B cell (primary cell): ENCODE measurements around the gene LUM. TPM values are rescaled to one million over a fixed set of nuclear protein-coding genes. Genes with fewer than 3 reads are reported as not detected.

Source experiments
- ATAC-seq: fragments of 200-7000 bp; cut with Tn5 transposase; one replicate; pipeline ENCODE4 v1.10.0; 2021; ENCODE audit warnings: low read depth, mild to moderate bottlenecking, moderate number of reproducible peaks, moderate library complexity
- CTCF ChIA-PET: fragments of 350-600 bp; sonication (Branson Sonifier 250); formaldehyde crosslinking; loops from one replicate; lab custom pipeline; 2021; ENCODE audit warnings: antibody characterized with exemption, inconsistent platforms; lab: Charles Lee
- POLR2A ChIA-PET: fragments of 350-600 bp; sonication (Branson Sonifier 250); formaldehyde crosslinking; loops from one replicate; lab custom pipeline; 2021; ENCODE audit warnings: antibody characterized with exemption; lab: Charles Lee
- DNase-seq: peaks from one replicate; pipeline ENCODE4 v3.0.0; 2013
- H2AFZ ChIP-seq: 2 replicates; pipeline ENCODE4 v1.6.1; 2012; ENCODE audit warnings: mild to moderate bottlenecking, low read depth, low read length; ENCODE audit not compliant: insufficient read depth, poor library complexity, severe bottlenecking
- H3K27ac ChIP-seq, 2 donors: 1 replicate in 1 of 2; 2 replicates in 1 of 2; pipeline ENCODE4 v1.5.1; 2012 to 2013; ENCODE audit warnings: low read length in 2 of 2, mild to moderate bottlenecking in 2 of 2, moderate library complexity in 1 of 2
- H3K27me3 ChIP-seq, 4 experiments: fragments of 200-600 bp in 1 of 4; sonication (generic) in 1 of 4; replicated peaks in 1 of 4; 1 replicate in 2 of 4; 2 replicates in 2 of 4; pipeline versions ENCODE4 v1.6.1 to v1.7.0; 2013 to 2016; ENCODE audit warnings: low read length in 3 of 4, mild to moderate bottlenecking in 2 of 4, mixed read lengths in 1 of 4, moderate library complexity in 1 of 4; ENCODE audit not compliant: insufficient read depth in 4 of 4, control insufficient read depth in 3 of 4; ENCODE audit errors: control extremely low read depth in 1 of 4
- H3K36me3 ChIP-seq, 2 experiments: replicated peaks in 1 of 2; 1 replicate in 1 of 2; 2 replicates in 1 of 2; pipeline versions ENCODE4 v1.6.1 to v1.7.1; 2013; ENCODE audit warnings: low read length in 1 of 2; ENCODE audit not compliant: insufficient read depth in 2 of 2, control insufficient read depth in 1 of 2; ENCODE audit errors: control extremely low read depth in 1 of 2, extremely low read depth in 1 of 2
- H3K4me1 ChIP-seq, 2 donors: fragments of 200-600 bp in 1 of 2; sonication (generic) in 1 of 2; 1 replicate in 1 of 2; 2 replicates in 1 of 2; pipeline versions ENCODE4 v1.5.1 to v1.6.1; 2013 to 2017; ENCODE audit warnings: low read length in 2 of 2; ENCODE audit not compliant: control insufficient read depth in 2 of 2, insufficient read depth in 2 of 2
- H3K4me2 ChIP-seq: replicated peaks from 2 replicates; pipeline ENCODE3; 2012; ENCODE audit warnings: mild to moderate bottlenecking, low read depth, low read length; ENCODE audit not compliant: poor library complexity, severe bottlenecking
- H3K4me3 ChIP-seq, 5 experiments: fragments of 200-600 bp in 1 of 5; sonication (generic) in 1 of 5; 1 replicate in 3 of 5; 2 replicates in 2 of 5; pipeline versions ENCODE4 v1.5.1 to v1.7.0; 2011 to 2016; ENCODE audit warnings: low read length in 4 of 5, mild to moderate bottlenecking in 4 of 5, low read depth in 2 of 5, control low read depth in 1 of 5, moderate library complexity in 1 of 5; ENCODE audit not compliant: insufficient read depth in 1 of 5; ENCODE audit errors: control extremely low read depth in 1 of 5, extremely low read depth in 1 of 5
- H3K79me2 ChIP-seq: fragments of 200-600 bp; sonication (generic); one replicate; pipeline ENCODE4 v1.6.0; 2016; ENCODE audit warnings: low read length; ENCODE audit not compliant: control insufficient read depth, insufficient read depth
- H3K9ac ChIP-seq: fragments of 200-600 bp; sonication (generic); 2 replicates; pipeline ENCODE4 v1.6.1; 2017; ENCODE audit warnings: mild to moderate bottlenecking, low read length, moderate library complexity
- H3K9me3 ChIP-seq, 3 donors: one replicate each; pipeline versions ENCODE4 v1.6.1 to v1.7.1; 2013; ENCODE audit warnings: low read length in 2 of 3; ENCODE audit not compliant: control insufficient read depth in 2 of 3, insufficient read depth in 1 of 3; ENCODE audit errors: control extremely low read depth in 1 of 3
- H4K20me1 ChIP-seq: 2 replicates; pipeline ENCODE4 v1.6.0; 2012; ENCODE audit warnings: mild to moderate bottlenecking, low read length; ENCODE audit not compliant: insufficient read depth, control insufficient read depth, poor library complexity, severe bottlenecking
- H3K27ac Mint-ChIP-seq: one replicate; pipeline ENCODE4 v1.8.0; 2021; ENCODE audit warnings: mixed read lengths
- H3K27me3 Mint-ChIP-seq: one replicate; pipeline ENCODE4 v1.8.0; 2021; ENCODE audit warnings: mixed read lengths
- H3K4me1 Mint-ChIP-seq: one replicate; pipeline ENCODE4 v1.8.0; 2021; ENCODE audit warnings: mixed read lengths
- H3K4me3 Mint-ChIP-seq: one replicate; pipeline ENCODE4 v1.8.0; 2021; ENCODE audit warnings: mixed read lengths
- H3K9me3 Mint-ChIP-seq: one replicate; pipeline ENCODE4 v1.8.0; 2022; ENCODE audit warnings: mixed read lengths; ENCODE audit not compliant: insufficient read depth
- EZH2 ChIP-seq: IDR thresholded peaks from 2 replicates; pipeline ENCODE4 v1.6.1; 2012; ENCODE audit warnings: borderline replicate concordance, low read depth, mild to moderate bottlenecking, moderate library complexity, low read length; ENCODE audit not compliant: insufficient read depth, poor library complexity, severe bottlenecking
- WGBS: methylation state at CpG from one replicate; pipeline ENCODE4 v1.1.5; 2013; ENCODE audit warnings: missing lambda C conversion rate; ENCODE audit not compliant: insufficient coverage; 5-methylcytosine and 5-hydroxymethylcytosine counted together
- intact Hi-C: fragments of 100-400 bp; cut with micrococcal nuclease; formaldehyde crosslinking; loops from one replicate; pipeline ENCODE4 v1.10.0; 2022
- polyA plus RNA-seq: library from polyadenylated mRNA; depleted of rRNA; stranded (reverse); fragments of >200 nt; gene quantifications from 2 replicates; pipeline ENCODE4 v1.2.3, GENCODE V29; 2012
- total RNA-seq, 2 donors: library from RNA; stranded (reverse); fragments of 120-200 nt in 1 of 2; gene quantifications; 1 replicate in 1 of 2; 2 replicates in 1 of 2; pipeline versions ENCODE4 v1.2.3 to v1.2.4, GENCODE V29; 2013 to 2022
- TF ChIP-seq, protein P1 (sequence below): fragments of 200-600 bp; IDR thresholded peaks from one replicate; pipeline ENCODE4 v1.8.0; 2022; ENCODE audit warnings: antibody characterized with exemption, mild to moderate bottlenecking

LUM gene
- total and polyA plus RNA-seq, 2 donors (not counting 1 experiment from before 2014, with no cell fraction given), result not detected

DNA sequence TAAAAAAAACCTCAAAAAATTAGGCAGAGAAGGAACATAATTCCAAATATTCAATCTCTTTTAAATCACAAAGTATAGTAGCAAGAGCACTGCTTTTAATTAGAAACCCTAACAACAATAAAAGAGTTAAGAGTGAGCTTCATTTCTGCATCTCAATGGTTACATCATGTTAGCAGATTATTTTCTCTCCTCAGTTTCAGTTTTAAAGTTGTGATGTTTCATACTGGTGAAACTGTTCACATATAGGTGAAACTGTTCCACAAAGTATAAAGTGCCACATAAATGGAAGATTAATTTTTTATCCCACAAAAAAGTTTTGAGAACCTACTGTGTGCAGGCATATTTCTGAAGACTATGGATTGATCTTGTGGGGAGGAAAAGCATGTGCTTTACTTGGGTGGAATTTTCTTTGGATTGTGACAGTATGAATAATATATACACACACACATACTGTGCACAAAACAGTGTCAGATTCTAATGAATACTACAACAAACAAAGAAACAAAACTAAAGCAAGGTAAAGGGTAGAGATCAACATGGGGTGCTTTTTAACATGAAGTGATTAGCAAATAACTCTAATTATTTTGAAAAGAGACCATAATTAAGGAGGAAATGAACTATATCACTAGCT is 17.1 kb downstream of the LUM start:
- Histone ChIP-seq H3K27me3 (no peaks in the 10 kb centered on the region), H3K4me2 (no peak overlapping the region)
- TF ChIP-seq EZH2, result no peak
- TF ChIP-seq, protein P1, sequence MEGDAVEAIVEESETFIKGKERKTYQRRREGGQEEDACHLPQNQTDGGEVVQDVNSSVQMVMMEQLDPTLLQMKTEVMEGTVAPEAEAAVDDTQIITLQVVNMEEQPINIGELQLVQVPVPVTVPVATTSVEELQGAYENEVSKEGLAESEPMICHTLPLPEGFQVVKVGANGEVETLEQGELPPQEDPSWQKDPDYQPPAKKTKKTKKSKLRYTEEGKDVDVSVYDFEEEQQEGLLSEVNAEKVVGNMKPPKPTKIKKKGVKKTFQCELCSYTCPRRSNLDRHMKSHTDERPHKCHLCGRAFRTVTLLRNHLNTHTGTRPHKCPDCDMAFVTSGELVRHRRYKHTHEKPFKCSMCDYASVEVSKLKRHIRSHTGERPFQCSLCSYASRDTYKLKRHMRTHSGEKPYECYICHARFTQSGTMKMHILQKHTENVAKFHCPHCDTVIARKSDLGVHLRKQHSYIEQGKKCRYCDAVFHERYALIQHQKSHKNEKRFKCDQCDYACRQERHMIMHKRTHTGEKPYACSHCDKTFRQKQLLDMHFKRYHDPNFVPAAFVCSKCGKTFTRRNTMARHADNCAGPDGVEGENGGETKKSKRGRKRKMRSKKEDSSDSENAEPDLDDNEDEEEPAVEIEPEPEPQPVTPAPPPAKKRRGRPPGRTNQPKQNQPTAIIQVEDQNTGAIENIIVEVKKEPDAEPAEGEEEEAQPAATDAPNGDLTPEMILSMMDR, result no peak

DNA sequence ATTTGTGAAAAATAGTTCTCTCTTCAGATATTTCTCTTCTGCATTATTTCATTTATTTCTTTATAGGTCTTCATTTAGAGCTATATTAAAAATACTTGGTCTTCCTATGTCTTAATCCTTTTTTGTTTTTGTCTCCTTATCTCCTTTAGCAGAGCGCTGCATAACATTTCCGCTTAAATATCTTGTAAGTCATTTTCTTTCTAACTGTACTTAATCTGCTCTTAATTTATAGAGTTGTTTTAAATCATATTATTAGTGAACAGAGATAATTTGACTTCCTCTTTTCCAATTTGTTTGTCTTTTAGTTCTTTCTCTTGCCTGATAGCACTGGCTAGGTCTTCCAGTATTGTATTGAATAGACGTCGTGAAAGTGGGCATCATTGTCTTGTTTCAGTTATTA is 18.0 kb downstream of the LUM start:
- H3K36me3 ChIP-seq, result no peaks in the 10 kb centered on the region
- POLR2A ChIA-PET, result no interaction called here
- H3K9me3 Mint-ChIP-seq, result peaks cover 2% of the 10 kb centered on the region

More for the DNA sequence above, 17.1 kb downstream of the LUM start:
- CTCF ChIA-PET, result no interaction called here
- H3K36me3 ChIP-seq, result no peaks in the 10 kb centered on the region
- no peaks in the 10 kb centered on the region for H3K4me1 ChIP-seq
- H3K79me2 ChIP-seq, result no peaks in the 10 kb centered on the region
- no peaks in the 10 kb centered on the region for H4K20me1 ChIP-seq
- H3K27me3 Mint-ChIP-seq, result no peaks in the 10 kb centered on the region
- intact Hi-C loops, result no loop called here
- no peak overlapping the region for H3K4me3 Mint-ChIP-seq
- DNase-seq, result no peak
- peaks cover 2% of the 10 kb centered on the region for H3K4me1 Mint-ChIP-seq
- ATAC-seq, result no peak
- no peak overlapping the region for H3K4me3 ChIP-seq
- H3K9ac ChIP-seq, result no peak overlapping the region
- POLR2A ChIA-PET, result no interaction called here
- peaks cover 0 to 5% (median 4%) of the 10 kb centered on the region in 3 donors for H3K9me3 ChIP-seq
- H3K9me3 Mint-ChIP-seq, result peaks cover 2% of the 10 kb centered on the region
- H3K27ac Mint-ChIP-seq, result no peak overlapping the region
- no peak overlapping the region for H3K27ac ChIP-seq
- no peak overlapping the region for H2AFZ ChIP-seq

More for the DNA sequence above, 18.0 kb downstream of the LUM start:
- Histone ChIP-seq H3K9me3 (peaks cover 0 to 5% (median 4%) of the 10 kb centered on the region in 3 donors), H3K79me2 (no peaks in the 10 kb centered on the region), H3K27ac (no peak overlapping the region), H3K27me3 (no peaks in the 10 kb centered on the region), H3K4me1 (no peaks in the 10 kb centered on the region), H3K4me3 (no peak overlapping the region), H3K9ac (no peak overlapping the region), H3K4me2 (no peak overlapping the region), H4K20me1 (no peaks in the 10 kb centered on the region), H2AFZ (no peak overlapping the region)
- DNase-seq, result no peak
- Mint-ChIP-seq H3K4me1 (peaks cover under 1% of the 10 kb centered on the region), H3K4me3 (no peak overlapping the region), H3K27me3 (no peaks in the 10 kb centered on the region), H3K27ac (no peak overlapping the region)
- TF ChIP-seq EZH2, result no peak
- TF ChIP-seq, protein P1, result no peak
- no peak for ATAC-seq
- CTCF ChIA-PET, result no interaction called here
- intact Hi-C loops, result no loop called here
- no CpG with 5 or more reads among the region's 4 CpGs for WGBS
